GM18526 (cell line): ENCODE measurements around the gene CDKL4.

Experiments
- POLR2A ChIP-seq: IDR thresholded peaks from 3 replicates; pipeline ENCODE4 v1.6.1; 2011; ENCODE audit not compliant: insufficient read length; ENCODE audit errors: extremely low read depth

Gene CDKL4

DNA sequence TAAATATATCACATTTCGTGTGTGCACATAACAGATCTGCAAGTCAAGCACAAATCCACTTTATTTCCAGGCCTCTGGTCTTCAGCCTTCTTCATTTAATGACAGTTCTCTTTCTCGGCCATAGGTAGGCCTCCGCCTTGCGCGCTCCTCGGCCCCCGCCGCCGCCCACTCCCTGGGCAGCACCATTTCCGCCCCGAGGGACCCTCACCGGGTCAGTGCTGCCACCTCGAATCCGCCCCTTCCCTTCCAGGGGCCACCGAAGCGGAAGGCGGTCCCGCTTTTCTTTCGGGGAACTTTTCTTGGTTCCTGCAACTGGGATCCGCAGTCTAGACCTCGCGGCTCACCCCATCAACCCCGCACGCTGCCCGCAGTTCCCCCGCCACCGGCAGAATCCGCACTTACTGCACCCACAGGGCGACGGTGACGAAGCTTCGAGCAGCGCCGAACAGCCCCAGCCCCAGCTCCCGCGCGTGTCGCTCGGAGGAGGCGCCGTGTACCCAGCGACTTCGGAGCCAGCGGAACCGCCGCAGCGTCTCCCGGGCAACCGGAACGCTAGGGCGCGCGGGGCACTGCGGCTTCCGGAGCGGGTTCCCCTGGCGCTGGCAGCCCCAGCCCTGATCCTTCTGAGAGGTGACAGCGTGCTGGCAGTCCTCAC is at the start of gene CDKL4:
CDKL4 (minus strand) TSS at position 502 of the 655 bp plus-strand sequence.
- TF ChIP-seq POLR2A = no peak

DNA sequence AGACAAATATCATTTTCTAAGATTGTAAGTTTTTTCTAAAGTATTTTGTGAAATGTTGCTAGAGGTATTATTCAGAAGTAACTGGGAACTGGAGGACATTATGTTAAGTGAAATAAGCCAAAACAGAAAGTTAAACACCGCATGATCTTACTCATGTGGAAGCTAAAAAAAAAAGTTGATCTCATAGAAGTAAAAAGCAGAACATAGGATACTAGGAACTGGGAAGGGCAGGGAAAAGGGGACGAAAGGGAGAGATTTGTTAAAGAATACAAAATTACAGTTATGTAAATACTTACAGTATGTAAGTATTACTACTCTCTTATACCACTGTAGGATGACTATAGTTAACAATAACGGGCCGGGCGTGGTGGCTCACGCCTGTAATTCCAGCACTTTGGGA is 46.7 kb upstream of the CDKL4 start:
- no peak for TF ChIP-seq POLR2A

DNA sequence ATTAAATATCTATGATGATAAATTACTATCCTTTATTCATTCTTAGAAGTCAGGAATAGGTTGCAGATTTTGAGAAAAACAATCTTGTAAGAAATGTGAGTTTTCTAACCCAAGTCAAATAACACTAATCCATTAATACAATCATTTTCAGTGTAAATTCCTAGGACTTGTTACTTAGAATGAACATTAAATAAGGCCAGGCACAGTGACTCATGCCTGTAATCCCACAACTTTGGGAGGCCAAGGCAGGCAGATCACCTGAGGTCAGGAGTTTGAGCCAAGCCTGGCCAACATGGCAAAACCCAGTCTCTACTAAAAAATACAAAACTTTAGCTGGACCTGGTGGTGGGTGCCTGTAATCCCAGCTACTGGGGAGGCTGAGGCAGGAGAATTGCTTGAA is 45.8 kb upstream of the CDKL4 start:
- no peak for TF ChIP-seq POLR2A

DNA sequence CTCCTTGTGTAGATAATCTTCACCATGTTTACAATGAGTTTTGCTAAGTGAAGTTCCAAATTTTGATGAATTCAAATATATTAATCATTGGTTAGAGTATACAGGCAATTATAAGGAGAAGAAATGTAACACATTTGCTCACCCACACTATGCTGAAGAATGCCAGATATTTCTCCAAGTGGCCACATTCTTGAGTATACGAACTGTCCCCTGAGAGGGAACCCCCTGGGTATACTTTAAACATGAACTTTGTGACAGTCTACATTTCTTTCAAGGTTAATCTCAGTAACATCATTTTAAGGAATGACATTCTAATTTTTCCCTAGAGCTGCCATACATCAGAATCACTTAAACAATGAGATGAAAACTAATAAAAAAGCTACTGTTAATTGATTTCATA is 39.8 kb upstream of the CDKL4 start:
- TF ChIP-seq POLR2A = no peak

DNA sequence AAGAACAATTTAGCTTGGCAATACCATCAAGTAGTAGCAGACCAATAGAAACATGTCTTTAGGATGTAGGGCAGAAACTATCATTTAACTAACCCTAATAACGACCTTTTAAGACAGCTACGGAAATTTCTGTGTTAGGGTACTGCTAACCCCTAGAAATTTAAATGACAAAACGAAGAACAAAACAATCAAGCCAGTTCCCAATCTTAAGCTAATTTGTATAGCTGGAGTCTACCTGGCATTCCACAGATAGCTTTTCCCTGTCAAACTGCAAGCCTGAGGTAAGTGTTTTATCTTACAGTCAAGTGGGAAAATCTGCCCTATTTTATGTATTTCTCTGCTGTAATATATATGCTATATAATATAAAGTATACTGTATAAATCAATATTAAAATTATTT is 37.6 kb upstream of the CDKL4 start:
- no peak for TF ChIP-seq POLR2A

DNA sequence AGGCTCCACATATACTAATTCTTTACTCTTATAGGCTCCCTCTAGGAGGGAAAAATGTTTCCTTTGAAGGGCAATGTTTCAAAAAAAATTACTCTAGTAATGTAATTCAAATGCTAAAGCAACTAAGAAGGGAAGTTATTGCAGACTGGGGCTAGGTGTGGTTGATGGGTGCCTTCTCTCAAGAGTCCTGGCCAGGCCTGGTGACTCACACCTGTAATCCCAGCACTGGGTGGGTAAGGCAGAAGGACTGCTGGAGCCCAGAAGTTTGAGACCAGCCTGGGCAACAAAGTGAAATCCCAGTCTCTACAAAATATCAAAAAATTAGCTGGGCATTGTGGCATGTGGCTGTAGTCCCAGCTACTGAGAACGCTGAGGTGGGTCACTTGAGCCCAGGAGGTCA is 31.2 kb upstream of the CDKL4 start:
- no peak for TF ChIP-seq POLR2A

DNA sequence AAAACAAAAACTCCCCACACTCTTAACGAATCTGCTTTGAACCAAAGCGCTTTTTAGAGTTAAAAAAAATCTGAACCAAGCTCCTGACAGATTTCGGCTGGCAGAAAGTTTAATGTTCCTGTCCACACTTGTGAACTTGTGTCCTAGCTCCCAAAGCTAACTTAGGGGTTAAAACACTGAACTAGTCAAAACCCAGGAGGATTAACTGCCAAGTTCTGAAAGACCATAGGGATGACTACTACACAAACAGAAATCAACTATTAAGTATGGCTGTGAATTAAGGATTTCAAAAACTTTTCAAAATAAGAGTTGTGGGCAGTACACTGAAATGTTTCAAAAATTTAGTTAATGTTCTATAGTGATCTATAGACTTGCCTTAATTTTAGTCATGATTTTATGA is 26.2 kb upstream of the CDKL4 start:
- TF ChIP-seq POLR2A = no peak

DNA sequence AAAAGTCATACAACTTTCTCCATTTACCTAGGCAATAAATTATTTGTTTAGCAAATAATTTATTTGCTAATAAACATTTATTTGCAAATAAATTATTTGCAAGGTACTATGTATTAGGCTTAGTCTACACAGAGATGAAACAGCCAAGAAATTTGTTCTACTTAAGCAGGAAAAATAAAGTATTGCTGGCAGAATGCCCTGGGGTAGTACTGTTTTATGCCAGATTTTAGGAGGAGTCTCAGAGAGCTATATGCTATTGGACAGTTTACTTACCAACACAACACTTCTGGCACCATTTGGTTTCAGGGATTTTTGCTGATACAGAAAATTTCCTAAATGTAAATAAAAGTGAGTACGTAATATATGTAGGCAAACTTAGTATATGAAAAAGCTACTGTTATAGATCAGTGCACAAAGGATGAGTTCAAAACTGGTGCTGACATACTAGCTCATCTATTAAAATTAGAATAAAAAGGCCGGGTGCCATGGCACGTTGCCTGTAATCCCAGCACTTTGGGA is 23.2 kb upstream of the CDKL4 start:
- TF ChIP-seq POLR2A = no peak

DNA sequence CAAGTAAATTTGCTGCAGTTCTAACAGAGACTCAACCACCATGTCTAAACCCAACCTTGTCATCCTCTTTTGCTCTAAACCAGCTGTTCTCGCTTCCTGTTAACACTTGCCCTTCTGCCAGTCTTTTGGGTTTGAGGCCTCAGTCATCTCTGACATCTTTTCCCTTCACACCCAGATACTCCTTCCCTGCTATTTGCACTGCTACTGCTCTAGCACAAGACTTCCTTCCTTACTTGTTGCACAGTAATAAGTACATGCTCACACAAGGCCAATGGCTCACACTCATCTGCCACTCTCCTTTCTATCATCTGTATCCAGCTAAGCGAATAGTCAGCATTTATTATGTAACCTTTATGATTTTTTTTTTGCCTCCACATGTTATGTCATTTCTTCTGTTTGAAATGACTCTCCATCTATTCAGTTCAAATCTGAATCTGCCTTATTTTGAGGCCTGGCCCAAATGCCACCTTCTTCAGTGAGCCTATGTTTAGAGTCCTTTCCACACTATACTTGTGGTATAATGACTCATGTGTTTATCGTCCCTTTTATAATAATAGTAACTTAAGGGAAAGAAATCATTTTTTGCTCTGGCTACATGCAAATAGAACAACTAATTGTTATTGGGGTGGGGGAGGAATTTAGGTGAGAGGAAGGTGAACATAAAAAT is 22.5 kb upstream of the CDKL4 start:
- TF ChIP-seq POLR2A = no peak

DNA sequence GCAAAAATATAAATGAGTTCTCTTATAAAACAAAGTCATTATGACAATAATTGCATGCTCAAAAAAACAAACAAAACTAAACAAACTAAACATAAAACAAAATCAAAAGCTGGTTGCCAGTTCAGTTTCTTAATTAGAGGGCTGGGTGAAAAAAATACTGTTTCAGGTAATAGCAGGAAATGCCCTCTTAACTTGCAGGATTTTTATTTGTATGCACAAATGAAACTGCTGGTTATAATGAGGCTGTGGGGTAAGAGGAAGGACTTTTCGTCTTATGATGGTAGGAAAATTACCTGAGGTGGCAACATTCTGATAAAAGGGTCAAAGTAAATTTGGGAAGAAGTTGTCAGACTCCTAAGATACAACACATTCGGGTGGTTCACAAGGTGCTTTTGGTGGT is 21.5 kb upstream of the CDKL4 start:
- no peak for TF ChIP-seq POLR2A

DNA sequence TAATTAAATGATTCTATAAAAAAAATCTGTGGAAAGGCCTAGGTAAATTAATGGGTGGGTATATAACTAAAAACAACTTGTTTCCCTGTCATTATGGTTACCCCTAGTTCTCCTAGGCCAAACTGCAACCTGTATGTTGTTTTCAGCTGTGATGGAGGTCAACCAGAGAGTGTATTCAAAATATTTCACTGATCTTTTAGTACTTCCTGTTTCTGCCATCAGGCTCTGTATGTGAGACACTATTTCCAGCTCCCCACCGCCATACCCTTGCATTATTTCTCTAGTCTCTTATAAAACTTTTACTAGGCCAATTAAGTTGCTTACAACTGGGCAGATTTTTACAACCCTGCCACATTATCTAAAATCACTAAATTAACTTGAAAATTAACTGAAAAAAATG is 21.0 kb upstream of the CDKL4 start:
- no peak for TF ChIP-seq POLR2A

DNA sequence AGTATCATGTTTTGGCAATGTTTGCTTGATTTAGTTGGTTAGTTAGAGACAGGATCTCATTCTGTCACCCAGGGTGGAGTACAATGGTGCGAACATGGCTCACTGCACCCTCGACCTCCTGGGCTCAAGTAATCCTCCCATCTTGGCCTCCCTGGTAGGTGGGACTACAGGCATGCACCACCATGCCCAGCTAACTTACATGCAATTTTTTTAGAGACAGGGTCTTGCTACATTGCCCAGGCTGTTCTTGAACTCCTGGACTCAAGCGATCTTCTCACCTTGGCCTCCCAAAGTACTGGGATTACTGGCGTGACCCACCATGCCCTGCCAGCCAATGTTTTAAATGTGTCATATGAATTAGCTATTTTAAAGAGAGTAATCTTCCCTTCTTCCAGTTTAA is 16.3 kb upstream of the CDKL4 start:
- TF ChIP-seq POLR2A = no peak

DNA sequence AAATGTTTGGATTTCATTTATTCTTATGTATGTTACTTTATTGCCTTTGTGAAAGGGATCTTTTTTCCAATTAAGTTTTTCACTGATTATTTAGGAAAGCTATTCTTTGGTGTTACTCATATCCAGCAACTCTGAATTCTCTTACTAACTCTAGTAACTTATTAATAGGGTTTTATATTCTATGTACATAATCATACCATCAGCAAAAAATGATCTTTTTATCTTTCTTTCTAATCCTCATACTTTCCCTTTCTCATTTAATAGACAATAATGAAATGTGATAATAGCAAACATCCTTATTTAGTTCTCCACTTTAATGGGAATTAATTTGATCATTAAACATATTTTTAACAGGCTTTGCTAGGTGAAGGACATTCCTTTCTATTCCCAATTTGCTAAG is 12.3 kb upstream of the CDKL4 start:
- no peak for TF ChIP-seq POLR2A

DNA sequence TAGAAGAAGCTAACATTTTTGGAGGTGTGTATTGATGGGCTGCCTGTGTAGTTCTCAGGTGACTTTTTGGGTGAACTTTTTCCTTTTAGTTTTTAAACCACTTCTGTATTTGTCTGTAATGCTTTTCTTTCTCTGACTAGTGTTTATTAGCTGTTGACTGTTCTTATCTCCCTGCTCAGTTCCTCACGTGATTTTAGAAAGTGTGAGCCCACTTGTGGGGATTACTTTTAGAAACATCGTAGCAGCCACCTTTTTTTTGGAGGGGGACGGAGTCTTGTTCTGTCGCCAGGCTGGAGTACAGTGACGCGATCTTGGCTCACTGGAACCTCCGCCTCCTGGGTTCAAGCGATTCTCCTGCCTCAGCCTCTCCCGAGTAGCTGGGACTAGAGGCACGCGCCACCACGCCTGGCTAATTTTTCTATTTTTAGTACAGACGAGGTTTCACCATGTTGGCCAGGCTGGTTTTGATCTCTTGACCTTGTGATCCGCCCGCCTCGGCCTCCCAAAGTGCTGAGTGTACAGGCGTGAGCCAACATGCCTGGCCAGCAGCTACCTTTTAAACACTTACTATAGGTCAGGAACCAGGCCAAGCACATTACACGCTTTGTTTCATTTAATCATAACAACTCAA is 9.2 kb upstream of the CDKL4 start:
- no peak for TF ChIP-seq POLR2A

DNA sequence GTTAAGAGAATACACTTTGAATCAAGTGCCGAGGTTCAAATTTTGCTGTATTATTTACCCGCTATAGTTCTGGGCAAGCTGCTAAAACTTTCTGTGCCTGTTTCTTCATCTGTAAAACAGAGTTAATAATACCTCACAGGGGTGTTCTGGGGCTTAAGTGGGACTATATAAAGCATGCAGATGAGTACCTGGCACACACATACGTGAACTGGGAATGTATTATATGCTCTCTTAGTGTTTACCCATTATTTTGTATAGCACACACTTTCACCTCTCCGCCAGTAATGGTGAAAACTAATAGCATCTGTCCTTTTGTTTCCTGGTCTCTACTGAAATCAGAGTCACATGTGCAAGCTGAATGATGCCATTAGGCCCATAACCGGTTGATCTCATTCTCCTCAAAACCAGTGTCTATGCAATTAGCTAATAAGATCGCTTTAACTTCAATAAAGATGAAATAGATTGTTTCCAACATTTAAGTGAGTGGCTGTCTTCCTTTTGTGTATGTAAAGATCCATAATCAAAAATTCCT is 3.8 kb upstream of the CDKL4 start:
- TF ChIP-seq POLR2A = no peak

DNA sequence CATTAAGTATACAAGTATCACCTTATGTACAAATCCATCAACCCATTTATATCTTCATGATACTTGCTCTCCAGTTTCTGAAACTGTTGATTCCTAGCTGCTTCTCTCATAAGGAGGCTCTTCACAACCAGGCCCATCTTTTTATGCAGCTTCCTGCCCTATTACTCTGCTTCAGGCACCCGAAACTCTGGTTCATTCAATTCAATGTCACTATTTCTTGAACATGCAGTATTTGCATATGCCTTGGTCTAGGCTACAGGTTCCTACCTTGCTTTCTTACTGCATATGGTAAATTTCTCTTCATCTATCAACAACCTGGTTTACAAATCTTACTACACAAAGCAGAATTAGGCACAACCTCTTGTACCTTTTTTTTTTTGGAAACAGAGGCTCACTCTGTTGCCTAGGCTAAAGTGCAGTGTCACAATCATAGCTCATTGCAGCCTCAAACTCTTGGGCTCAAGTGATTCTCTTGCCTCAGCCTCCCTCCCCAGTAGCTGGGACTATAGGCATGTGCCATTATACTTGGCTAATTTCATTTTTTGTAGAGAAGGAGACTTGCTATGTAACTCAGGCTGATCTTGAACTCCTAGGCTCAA is 2.7 kb upstream of the CDKL4 start:
- TF ChIP-seq POLR2A = no peak
